HepG2 (cell line): ENCODE results near the gene C11orf42.

Experiments
- CHCHD3 ChIP-seq: sonication (generic); formaldehyde crosslinking; IDR thresholded peaks from 2 replicates; pipeline ENCODE4 v1.8.0; 2022; ENCODE audit warnings: mild to moderate bottlenecking, missing genetic modification reagents, moderate library complexity
- CREB1 ChIP-seq, 2 experiments: fragments of 450-650 bp in 1 of 2; IDR thresholded peaks; 2 replicates each; pipeline ENCODE4 v1.6.1; 2016 to 2017; ENCODE audit warnings: control low read depth in 1 of 2, mild to moderate bottlenecking in 1 of 2, missing compliant biosample characterization in 1 of 2, missing genetic modification characterization in 1 of 2
- CTCF ChIP-seq: sonication (generic); formaldehyde crosslinking; IDR thresholded peaks from 2 replicates; pipeline ENCODE4 v1.5.0; 2020; ENCODE audit warnings: mild to moderate bottlenecking, missing genetic modification reagents, moderate library complexity
- KLF16 ChIP-seq, 2 experiments: sonication (generic) in 1 of 2; formaldehyde crosslinking in 1 of 2; IDR thresholded peaks; 2 replicates each; pipeline versions ENCODE4 v1.6.1 to v1.8.0; 2016 to 2023; ENCODE audit warnings: missing genetic modification reagents in 2 of 2, missing compliant biosample characterization in 1 of 2
- MXI1 ChIP-seq: IDR thresholded peaks from 3 replicates; pipeline ENCODE4 v1.6.1; 2012; ENCODE audit warnings: low read depth, low read length, inconsistent platforms, borderline replicate concordance
- POLR2A ChIP-seq, 2 experiments: IDR thresholded peaks; 2 replicates each; pipeline ENCODE4 v1.6.1; 2011; ENCODE audit warnings: low read depth in 2 of 2, low read length in 2 of 2, mild to moderate bottlenecking in 1 of 2, moderate library complexity in 1 of 2; ENCODE audit not compliant: insufficient read depth in 1 of 2
- PREB ChIP-seq: sonication (generic); formaldehyde crosslinking; IDR thresholded peaks from 2 replicates; pipeline ENCODE4 v1.4.0; 2020; ENCODE audit warnings: missing genetic modification reagents
- SMC3 ChIP-seq: IDR thresholded peaks from 2 replicates; pipeline ENCODE4 v1.6.1; 2011; ENCODE audit warnings: low read length, improper control_type of control experiment
- TCF12 ChIP-seq, 2 experiments: fragments of 450-650 bp in 1 of 2; sonication (generic) in 1 of 2; formaldehyde crosslinking in 1 of 2; IDR thresholded peaks; 2 replicates each; pipeline versions ENCODE4 v1.6.1 to v1.8.0; 2017 to 2022; ENCODE audit warnings: antibody characterized with exemption in 1 of 2, mild to moderate bottlenecking in 1 of 2, missing genetic modification reagents in 1 of 2, moderate library complexity in 1 of 2
- ZBED4 ChIP-seq: sonication (generic); formaldehyde crosslinking; IDR thresholded peaks from 2 replicates; pipeline ENCODE4 v1.4.0; 2020; ENCODE audit warnings: missing genetic modification reagents, borderline replicate concordance
- ZHX1 ChIP-seq: sonication (generic); formaldehyde crosslinking; IDR thresholded peaks from 2 replicates; pipeline ENCODE4 v1.8.1; 2022; ENCODE audit warnings: low read depth, mild to moderate bottlenecking, missing genetic modification reagents
- ZNF556 ChIP-seq: sonication (generic); formaldehyde crosslinking; IDR thresholded peaks from 2 replicates; pipeline ENCODE4 v1.4.0; 2020; ENCODE audit warnings: mild to moderate bottlenecking, missing genetic modification reagents, borderline replicate concordance

- TF ChIP-seq ZNF556 (CRISPR knock-in tag) (no peak), CHCHD3 (no peak), PREB (CRISPR knock-in tag) (no peak), KLF16 (CRISPR knock-in tag; IDR thresholded peaks at IDR 0.05) (no peak), CREB1 (IDR thresholded peaks at IDR 0.05) (no peak), CREB1 (CRISPR knock-in tag; IDR thresholded peaks at IDR 0.05) (no peak), ZHX1 (no peak), MXI1 (no peak), TCF12 (IDR thresholded peaks at IDR 0.05) (no peak), TCF12 (CRISPR knock-in tag; IDR thresholded peaks at IDR 0.05) (no peak), POLR2A (IDR thresholded peaks at IDR 0.05; ENCODE audit: insufficient read depth in 1 of 2, low read depth in 2 of 2, low read length in 2 of 2) (no peak), ZBED4 (CRISPR knock-in tag) (no peak), SMC3 (no peak), CTCF (CRISPR knock-in tag) (no peak)
These were observed 18.5 kb downstream of the C11orf42 start for GRCh38 chr11:6223854-6224253.
